COR-L47 (cell line): ENCODE data around the gene PLCB1.
"Not testable (repeated sequence)": the region's sequence is repeated elsewhere in the genome, so short reads cannot be mapped to it uniquely, and the experiment has no call there.

ENCODE experiments used
- DNase-seq: peaks from one replicate; lab custom pipeline; 2025; lab: John Stamatoyannopoulos, UW

The PLCB1 gene

DNA sequence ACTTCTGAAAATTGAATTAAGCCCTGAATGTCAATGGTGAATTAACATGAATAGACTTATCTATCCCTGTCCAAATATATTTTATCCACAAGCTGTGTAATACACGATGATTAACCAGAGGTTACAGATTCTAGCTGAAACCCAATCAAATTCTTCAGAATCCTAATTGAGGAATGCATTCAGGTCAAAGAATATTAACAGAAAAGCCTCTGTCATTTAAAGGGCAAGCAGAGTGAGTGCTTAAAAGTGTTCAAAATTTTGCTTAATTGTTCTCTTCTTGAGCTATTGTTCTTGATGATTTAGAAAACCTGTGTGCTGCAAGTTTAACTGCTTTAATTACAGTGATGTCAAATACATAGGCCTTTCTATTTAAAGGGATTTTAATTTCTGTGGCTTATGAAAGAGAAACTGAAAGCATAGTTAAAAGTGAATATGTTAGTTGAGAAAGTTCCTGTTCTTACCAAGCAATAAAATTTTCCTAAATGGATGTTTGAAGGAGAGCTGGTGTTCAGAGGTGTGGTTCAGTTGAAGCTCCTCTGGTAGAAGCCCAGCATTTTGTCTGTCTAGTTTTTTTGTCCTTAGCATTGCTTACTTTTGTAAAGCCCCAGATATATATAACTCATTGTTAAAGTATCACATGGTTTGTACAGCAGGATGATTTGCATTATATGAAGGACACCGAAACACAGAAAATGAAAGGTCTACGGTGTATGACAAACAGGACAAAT, 470.5 kb downstream of the PLCB1 start:
- peak; percentile 0 for DNase-seq

DNA sequence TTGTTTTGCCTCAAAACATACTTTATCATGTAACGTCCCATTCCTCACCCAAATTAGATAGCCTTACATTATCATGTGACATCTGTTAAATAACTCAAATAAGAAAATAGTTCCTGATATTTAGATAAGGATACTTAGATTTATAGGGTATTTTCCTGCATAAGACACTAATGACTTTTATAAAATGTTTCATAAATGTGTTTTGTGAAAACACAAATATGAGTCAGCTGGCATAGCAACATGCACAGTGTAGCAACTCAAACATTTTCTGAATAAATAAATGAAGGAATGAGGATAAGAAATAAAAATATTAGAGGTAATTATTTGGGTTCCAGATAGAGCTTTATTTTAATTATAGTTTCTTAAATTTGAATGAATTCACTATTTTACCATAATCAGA, 476.4 kb downstream of the PLCB1 start:
- DNase-seq: no peak

DNA sequence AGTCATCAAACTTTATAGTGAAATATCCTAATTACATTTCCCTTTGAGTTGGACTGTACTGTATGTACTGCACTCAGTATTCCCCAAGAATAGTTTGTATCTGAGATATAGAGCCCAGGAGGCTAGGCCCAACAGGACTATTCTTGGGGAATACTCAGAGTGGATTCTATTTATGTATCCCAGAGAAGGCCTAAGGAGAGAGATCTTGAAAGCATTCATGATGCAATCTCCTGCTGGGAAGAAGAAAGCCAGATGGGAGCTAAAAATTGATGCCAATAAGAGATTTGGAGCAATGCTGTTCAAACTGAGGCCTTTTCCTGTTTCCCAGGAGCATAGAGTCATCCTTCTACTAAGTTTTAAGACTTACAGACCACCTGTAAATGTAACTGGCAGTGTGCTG, 484.7 kb downstream of the PLCB1 start:
- DNase-seq: no peak

DNA sequence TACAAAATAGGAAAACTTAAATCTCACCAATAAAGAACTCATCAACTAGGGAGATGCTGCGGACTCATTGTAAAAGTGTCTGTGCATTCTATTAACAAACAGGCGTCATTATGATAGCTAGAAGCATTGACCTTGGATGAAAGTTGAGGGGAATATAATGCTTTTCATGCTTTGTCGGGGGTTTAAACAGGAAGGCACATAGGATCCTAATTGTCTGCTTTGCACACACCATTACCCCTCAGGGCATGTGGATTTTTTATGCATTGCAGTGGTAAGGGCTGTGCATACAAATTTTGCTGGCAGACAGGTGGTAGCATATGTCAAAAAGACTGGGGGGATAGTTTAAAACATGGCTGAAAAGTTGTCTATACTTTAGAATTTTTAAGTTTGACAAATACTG, 488.9 kb downstream of the PLCB1 start:
- peak; percentile 9 for DNase-seq

DNA sequence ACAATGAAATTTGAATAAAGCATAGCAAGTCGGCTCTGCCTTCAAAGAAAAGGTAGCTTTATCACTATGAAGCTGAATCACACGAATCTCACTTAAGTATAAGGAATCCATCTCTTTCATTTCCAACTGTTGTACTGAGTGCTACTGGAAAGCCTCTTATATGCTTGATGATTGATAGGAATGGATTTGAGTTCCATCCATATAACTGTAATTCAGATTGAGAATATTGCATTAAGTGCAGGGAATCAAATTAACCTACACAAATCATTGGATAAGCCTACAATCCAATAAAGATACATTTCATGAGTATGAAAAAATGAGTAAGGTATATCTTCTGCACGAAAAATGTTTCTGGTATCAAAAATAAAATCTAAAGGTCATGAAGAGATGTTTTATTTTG, 492.0 kb downstream of the PLCB1 start:
- DNase-seq: no peak

DNA sequence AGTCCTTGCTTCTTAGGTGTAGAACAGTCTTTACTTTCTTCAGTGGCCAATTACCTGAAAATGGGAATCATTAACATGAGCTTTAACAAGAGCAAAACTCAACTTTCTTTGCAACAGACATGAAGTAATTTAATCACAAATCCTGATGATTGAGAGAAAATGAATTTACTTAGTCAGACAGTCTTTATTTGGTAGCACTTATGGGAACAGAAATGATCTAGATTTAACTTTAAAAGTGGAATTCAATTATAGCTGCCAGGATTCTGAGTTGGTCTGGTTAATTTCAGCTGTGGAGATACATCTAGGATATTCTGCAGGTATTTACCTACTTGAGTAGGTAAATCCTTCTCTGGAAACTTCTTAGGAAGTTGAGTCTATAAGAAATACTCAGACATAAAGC, 492.6 kb downstream of the PLCB1 start:
- DNase-seq: no peak

DNA sequence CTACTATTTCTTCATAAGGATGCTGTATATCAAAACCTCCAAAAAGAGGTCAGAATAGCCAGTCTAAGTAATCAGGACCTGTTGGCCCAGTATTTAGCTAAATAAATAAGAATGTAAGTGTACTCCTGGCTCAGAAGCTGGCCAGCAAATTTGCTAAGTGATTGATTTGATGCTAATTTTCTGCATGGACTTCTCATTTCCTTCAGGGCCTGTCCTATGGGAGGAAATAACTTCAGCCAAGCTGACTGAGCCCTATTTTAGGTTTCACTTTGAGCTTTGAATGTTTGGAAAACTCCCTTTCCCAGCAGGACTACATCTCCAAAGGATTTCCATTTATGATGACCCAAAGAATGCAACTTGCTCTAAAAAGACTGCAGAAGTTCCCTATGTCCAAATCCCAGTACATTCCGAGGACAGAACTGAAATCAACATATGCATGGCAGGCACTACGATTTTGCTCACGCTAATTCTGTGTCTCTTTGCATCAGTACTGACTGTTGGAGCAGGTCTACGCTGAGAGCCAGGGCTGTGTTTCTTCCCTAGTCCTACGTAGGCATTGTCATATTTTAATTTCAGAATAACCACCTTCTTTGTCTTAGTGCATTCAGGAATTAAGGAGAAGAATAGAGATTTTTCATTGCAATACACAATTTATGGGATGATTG, 495.4 kb downstream of the PLCB1 start:
- no peak for DNase-seq

DNA sequence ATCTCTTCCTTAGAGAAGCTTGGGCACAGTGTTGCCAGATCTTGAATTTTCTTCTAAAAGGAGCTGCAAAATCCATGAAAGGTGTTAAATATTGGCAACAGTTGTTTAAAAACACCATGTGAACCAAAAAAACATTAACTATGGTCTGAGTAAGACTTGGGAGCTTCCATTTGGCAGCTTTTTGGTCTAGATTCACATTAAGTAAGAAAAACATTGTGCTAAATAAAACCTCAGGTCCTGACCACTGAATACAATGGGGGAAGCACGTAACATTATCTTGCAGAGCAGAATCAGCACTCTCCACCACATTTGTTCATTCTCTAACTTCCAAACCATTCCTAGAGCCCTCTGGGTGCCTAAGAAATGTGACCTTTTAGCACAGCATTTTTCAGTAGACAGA, 499.2 kb downstream of the PLCB1 start:
- no peak for DNase-seq

DNA sequence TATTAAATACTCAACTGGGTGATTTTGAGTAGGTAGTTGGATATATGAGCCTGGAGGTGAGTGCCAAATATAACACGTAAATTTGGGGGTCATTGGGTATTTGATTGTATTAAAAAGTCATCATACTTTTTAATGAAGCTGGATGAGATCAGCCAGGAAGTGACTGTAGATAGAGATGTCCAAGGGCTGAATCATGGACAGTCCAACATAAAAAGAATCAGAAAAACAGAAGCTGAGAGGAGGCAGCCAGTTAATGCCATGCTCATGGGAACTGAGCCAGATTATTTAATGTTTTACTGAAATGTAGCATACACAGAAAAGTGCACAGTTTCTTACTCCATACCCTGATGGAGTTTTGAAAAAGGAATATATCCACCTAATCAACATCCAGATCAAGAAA, 501.3 kb downstream of the PLCB1 start:
- DNase-seq: no peak

DNA sequence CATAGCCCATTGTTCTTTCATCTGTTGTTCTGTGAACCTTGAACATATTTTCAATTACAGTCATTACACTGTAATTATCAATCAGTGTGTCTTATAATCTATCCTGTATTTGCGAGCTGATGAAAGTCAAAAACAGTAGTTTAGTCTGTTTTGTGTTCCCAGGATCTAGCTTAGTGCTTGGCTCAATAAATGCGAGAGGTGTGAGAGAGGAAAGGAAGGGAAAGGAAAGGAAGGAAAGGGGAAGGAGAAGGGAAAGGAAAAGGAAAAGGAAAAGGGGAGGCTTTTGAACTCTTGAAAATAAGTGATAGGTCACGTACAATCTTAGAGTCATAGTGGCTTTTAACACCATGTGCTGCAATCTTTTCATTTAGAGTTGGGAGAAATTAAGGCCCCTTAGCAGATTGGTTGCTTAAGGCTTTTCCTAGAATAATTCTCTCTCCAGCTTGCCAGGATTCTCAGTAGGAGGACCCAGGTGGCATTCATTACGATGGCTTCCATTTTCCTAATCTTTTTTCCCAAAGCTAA, 503.0 kb downstream of the PLCB1 start:
- DNase-seq: no peak

DNA sequence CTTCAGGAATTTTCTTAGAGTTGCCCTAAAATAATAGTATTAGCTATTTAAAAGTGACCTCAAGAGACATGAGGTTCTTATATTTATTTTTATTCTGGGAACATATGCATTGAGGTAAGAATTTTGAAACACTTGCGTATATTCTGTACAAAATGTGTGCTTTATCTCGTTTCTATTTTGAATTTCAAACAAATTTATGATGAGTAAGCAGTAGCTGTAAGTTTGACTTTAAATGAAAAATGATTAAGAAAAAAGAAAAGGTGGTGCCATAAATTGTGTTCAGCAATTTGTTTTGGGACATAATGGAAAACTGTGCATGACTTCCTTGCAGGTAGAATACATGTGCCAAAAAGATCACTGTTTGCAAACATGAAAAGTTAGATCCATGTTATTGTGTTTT, 503.8 kb downstream of the PLCB1 start:
- DNase-seq: no peak

DNA sequence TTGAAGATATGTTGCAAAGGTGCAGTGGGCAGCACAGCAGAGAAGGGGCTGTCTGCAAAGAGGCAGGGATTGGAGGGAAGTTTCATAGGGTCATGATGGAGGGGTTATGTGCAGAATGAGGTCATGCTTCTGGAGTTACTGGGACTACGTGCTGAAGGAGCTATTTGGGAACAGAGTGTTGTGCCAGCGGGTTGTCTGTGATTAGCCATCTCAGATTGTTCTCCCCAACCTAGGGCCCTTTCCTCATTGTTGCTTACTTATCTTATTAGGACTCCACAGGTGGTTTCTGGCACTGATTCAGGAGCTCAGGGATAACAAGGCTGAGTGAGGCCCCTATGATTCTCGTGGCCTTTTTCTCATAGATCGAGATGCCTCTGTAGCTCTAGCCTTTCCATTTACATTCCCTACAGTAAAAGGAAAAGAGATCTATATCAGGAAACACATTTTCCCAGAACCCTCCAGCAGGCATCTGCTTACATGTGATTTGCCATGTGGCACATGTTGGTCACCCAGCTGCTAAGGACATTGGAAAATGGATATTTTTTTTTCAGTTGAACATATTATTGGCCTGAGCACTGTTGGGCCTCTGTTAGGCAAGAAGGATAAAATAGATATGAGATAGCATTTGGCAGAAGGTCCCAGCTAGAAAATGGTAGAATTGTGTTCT, 507.2 kb downstream of the PLCB1 start:
- DNase-seq: peak; percentile 76

DNA sequence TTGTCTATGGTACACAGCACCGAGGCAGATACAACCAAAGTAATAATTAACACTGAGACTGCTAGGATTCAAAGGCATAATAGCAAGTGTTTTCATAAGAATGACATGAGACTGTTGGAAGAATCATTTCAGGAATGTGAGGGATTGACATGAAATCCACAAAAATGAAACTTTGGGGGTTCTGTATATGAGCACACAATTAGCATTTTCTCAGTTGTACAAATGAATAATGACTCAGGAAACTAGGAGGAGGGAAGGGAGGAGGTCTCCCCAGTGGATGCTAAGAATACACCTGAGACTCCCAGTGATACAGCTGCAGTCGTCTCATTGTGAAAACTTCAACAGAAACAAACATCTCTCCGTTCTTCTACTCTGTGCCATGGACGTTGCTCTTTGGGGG, 508.4 kb downstream of the PLCB1 start:
- DNase-seq: no peak

DNA sequence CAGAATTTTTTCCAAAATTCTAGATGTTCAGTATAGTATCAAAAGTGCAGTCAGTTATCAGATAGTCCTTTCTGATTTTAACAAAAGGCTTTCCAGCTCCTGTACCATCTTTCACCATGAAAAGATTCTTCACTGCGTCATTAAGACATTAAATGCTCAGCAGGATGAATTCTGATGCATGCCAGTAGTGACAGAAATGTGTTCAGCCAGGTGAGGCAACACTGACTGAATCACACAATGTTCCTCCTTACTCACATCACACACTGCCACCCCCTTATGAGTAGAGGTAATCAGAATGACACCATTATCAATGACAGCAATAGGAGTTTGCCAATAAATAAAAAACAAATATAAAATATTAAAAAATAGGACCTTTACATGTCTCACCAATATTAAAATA, 510.2 kb downstream of the PLCB1 start:
- no peak for DNase-seq

DNA sequence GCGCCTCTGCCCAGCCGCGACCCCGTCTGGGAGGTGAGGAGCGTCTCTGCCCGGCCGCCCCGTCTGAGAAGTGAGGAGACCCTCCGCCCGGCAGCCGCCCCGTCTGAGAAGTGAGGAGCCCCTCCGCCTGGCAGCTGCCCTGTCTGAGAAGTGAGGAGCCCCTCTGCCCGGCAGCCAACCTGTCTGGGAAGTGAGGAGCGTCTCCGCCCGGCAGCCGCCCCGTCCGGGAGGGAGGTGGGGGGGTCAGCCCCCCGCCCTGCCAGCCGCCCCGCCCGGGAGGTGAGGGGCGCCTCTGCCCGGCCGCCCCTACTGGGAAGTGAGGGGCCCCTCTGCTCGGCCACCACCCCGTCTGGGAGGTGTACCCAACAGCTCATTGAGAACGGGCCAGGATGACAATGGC, 512.4 kb downstream of the PLCB1 start:
- DNase-seq: not testable (repeated sequence)

DNA sequence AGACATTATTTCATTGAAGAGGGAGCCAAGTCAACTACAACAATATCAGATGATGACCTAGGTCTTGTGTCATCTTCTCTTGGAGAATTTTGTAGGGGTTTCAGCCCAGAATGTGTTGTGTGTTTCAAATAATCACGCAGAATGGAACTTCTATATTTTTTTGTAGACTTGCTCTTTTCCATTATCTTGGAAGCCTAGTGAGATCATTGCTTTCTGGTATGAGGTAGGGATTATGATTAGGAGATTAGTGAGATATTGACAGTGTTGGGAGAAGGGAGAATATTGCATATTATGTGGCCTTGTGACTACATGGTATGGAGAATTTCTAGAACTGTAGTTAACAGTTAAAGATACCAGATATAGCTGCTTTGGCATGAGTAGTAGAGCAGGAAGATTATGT, 513.3 kb downstream of the PLCB1 start:
- no peak for DNase-seq

DNA sequence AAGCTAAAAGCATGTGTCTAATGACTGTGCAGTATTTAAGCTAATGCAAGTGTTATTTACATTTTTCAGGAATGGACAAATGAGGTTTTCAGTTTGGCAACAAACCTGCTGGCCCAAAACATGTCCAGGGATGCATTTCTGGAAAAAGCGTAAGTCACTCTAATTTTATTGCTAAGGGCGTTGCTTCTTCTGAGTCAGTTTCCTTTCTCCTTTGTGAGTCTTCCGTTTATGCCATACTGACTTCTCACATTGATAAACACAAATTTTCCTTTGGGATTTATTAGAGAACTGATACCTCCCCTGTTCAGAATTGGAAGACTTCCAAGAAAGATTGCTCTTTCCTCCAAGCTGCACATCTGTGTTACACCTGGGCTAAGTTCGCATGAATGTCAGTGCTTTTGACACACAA, 514.0 kb downstream of the PLCB1 start:
- no peak for DNase-seq

DNA sequence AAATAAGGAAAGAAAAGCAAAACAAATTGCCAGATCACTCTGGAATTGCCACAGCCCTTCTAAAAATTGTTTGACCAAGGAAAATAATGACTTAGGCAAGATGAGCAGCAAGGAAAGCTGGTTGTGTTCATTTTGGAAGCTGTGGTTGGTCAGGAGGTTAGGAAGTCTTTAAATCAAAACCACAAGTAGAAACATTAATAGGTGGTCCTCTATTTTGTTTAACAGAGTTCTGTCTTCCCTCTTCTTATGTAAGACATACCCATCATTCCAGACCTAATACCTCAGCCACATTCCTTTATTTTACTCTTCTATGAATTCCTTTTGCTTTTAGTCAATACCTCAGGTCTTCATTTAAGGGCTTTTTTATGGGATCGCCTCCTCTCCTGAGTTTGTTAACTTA, 514.6 kb downstream of the PLCB1 start:
- DNase-seq: no peak

DNA sequence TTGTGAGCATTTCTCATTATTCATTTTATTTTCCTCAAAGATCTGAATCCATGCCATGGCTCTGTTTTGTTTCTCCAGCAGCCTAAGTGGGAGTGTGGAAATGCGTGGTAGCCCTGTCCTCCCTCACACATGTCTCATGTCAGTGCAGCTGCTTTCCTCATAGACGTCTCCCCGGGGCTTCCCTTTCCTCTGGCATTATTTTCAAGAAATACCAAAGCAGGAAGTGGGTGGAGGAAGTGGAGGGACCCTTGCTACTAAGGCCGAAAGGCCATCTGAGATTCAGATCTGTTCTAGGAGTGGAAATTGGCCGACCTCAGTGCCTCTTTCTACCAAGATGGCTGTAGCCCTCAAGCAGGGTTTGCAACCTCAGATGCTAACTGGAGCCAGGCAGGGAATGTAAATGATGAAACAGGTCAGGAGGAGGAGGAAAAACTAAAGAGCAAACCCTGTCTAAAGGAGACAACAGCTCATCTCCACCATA, 515.9 kb downstream of the PLCB1 start:
- no peak for DNase-seq

DNA sequence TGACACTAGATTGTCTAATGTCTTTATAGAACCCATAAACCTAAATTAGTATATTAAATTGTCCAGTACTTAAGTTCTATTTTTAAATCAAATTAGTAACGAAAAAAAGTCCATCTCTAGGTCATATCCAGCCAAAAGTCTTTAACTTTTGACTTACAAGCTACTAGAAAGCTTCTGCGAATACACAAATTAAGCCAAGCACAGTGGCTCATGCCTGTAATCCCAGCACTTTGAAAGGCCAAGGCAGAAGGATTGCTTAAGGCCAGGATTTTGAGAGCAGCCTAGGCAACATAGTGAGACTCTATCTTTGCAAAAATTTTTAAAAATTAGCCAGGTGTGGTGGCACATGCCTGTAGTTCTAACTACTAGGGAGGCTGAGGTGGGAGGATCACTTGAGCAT, 516.4 kb downstream of the PLCB1 start:
- no peak for DNase-seq

DNA sequence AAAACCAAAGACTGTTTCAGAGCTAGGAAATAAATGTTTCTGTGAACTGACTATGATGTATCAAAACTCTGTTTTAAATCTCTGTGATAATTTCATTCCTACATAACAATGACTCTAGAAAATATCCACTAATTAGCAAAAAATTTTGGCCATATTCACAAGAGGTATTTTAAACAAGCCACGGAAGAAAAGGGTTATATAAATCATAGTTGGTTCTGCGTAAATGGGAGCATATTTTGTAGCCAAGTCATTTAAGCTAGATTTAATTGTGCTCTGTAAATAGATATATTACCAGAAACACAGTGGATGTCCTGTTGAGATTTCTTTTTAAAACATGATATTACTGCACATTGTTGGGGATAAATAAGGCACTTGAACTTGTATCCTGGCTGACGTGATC, 520.3 kb downstream of the PLCB1 start:
- no peak for DNase-seq

DNA sequence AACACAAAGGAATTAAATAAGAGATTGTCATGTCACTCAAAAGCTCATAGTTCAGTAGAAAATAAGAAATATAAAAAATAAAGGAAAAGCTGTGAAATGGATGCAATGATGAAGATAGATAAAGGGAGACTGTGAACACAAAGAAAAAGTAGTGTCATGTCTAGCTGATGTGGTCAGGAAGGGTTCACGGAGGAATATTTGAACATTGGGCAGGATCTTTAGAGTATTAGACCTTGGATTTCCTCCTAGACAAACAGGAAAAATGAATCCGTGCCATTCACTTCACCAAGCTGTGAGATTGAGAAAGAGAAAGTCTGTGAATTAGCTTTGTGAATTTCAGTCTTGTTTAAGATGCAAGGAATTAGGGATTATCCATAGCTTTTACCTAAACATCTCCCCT, 522.4 kb downstream of the PLCB1 start:
- DNase-seq: no peak

DNA sequence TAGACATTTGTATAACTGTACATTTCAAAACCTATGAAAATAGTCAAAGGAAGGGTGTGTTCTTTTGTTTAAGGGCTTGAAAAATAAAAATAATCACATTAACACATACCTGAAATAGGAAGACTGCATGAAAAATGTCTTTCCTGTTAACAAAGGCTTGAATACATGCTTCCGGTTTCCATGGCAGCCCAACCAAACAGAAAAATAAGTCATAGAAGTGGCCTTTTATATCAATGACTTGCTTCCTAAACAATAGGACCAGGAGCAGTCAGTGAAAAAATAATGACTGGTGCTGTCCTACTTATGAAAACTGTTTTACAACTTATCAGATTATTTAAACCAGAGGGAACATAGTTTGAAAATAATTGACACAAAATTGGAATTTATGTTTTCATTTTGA, 524.3 kb downstream of the PLCB1 start:
- DNase-seq: no peak
